Mesenteric fat pad (tissue), 1 donor: ENCODE results near the gene GRID1. TPM values are rescaled to one million over a fixed set of nuclear protein-coding genes. Genes with fewer than 3 reads are reported as not detected.
"Not testable (repeated sequence)": the region's sequence is repeated elsewhere in the genome, so short reads cannot be mapped to it uniquely, and the experiment has no call there.

ENCODE experiments used
- DNase-seq: peaks from one replicate; pipeline ENCODE4 v3.0.0-alpha.2; 2020; ENCODE audit warnings: low spot score
- total RNA-seq: library from RNA; stranded (reverse); fragmentation: NEBNext Ultra II Directional; extraction: Animal tissue kit (Norgen Biotek cat#: 25700); gene quantifications from one replicate; pipeline ENCODE4 v1.2.1, GENCODE V29; 2021
- donor health status: DM: yes; HTN: yes; CAD: no.

GRID1 gene
- total RNA-seq, 1 donor from 2014 or later: 2.1 TPM

DNA sequence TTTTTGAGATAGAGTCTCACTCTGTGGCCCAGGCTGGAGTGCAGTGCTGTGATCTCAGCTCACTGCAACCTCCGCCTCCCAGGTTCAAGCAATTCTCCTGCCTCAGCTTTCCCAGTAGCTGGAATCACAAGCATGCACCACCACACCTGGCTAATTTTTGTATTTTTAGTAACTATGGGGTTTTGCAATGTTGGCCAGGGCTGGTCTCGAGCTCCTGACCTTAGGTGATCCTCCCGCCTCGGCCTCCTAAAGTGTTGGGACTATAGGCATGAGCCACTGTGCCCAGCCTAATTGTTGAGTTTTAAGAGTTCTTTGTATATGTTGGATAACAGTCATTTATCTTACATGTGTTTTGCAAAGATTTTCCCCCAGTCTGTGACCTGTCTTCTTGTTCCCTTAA lies 667.5 kb downstream of the GRID1 start:
- not testable (repeated sequence) for DNase-seq

DNA sequence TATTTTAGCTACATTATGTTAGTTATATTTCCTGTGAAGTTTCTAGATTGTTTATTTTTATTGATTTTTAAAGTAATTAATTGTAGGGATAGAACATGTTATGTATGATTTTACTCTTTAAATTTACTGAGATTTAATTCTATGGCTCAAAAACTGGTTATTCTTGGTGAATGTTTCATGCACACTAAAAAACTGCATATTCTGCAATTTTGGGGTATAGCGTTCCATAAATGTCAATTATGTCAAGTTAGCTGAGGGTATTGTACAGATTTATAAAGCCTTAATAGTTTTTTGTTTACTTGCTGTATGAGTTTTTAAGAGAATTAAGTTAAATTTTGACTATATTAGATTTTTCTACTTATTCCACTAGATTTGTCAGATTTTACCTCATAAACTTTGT lies 669.7 kb downstream of the GRID1 start:
- no peak for DNase-seq

DNA sequence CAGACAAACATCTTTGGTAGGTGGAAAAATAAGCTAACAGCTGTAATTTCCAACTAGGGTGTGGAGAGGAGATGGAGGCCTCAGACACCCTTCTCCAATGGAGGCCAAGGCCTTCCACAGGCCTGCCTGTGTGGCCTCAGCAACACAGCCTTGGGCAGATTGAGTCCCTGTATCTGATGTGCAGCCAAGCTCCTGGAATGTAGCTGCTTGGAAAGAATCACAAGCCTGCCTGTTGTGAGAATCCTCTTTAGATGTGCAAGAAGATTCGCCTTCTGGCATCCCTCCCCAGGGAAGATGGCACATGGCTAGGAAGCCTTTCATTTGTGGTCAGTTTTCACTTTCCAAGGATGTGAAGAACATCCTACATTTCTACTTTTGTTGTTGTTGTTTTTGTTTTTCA lies 684.0 kb downstream of the GRID1 start:
- no peak for DNase-seq

DNA sequence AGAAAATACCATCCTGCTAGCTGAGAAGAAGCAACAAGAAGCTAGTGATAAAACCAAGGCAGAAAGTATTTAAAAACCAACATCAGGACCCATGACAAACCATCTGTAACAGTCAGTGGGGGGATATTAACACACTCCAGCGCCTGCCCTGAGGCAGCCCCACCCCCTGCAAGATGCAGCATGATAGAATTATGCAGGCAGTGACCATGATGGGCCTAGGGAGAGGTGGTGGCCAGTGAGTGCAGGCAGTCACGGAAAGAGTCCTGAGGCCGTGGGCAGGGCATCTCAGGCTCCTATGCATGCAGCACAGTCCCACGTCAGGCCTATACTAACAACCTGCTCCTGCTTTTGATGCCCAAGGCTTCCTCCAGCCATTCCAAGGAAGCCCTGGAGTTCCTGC lies 686.9 kb downstream of the GRID1 start:
- no peak for DNase-seq

DNA sequence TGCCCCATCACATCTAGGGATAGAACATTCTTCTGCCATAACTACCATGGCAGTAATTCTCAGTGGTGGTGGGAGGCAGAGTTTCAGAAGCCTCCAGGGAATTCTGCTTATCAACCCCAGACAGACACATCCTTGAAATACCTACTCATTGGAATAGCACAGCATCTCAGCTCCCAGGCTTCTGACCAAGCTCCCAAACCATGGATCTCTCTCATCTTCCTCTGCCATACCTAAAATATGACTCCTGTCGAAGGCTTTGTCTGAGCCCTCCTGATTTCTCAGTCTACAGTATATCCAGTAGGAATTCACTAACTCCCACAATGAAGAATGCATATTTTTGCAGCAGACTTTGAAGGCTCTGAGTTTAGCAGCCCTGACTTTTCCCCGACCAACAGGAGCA lies 687.5 kb downstream of the GRID1 start:
- no peak for DNase-seq

GRCh38 chr10:85674851-85675250 lies 691.7 kb downstream of the GRID1 start:
- DNase-seq: no peak

DNA sequence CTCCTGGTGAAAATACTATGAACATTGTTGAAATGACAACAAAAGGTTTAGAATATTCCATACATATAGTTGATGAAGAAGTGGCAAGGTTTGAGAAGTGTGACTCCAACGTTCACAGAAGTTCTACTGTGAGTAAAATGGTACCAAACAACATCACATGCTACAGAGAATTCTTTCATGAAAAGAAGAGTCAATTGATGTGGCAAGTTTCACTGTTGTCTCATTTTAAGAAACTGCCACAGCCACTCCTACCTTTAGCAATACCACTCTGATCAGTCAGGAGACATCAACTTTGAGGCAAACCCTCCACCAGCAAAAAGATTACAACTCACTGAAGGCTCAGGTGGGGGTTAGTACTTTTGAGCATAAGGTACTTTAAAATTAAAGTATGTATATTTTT lies 693.3 kb downstream of the GRID1 start:
- no peak for DNase-seq

DNA sequence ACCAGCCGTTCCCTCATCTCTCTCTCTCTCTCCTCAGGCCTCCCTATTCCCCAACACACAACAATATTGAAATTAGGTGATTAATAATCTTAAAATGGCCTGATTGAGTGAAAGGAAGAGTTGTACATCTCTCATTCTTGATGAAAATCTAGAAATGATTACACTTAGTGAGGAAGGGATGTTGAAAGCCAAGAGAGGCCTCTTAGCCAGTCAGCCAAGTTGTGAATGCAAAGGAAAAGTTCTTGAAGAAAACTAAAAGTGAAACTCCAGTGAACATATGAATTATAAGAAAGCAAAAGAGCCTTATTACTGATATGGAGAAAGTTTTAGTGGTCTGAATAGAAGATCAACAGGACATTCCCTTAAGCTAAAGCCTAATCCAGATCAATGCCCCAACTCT lies 695.1 kb downstream of the GRID1 start:
- DNase-seq: no peak

DNA sequence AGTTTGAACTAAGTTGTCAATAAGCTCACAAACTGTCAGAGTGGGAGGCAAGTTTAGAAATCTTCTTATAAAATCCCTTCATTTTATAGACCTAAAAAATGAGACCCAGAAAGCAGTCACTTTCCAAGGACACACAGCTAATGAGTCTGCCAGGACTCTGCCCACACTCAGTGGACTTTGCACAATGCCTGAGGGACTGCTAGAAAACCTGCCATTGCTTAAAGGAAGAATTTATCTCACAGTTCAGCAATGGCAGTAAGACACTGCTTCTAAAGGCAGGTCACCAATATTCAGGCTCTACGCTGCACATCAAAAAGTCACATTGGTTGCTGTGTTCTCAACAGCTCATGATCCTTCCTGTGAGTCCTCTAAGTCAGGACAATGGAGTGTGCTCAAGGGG lies 698.1 kb downstream of the GRID1 start:
- no peak for DNase-seq

DNA sequence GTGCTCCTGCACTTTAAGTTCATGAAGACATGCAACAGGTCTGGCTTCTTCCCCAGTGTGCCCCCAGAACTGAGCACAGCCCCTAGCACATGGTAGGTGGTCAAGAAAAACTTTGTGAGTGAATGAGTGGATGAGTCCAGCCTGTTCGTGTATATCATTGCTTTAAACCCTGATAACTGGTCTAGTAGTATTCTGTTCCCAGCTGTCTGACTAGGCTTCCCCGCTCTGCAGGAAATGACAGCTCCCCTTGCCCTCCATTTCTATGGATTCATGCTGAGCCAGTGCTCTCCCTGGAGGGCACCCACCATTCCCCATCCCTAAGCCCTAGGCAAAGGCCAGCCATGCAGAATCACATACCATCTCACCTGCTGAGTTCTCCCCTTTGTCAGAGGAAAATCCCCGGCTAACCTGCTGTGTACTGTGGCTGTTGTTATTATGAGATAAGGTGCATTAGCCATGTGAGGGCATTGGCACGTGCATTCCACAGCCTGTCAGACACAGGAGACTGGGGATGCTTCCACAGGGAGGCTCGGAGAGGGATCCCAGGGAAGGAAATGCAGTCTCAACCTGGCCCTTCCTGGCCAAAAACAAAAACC lies 698.9 kb downstream of the GRID1 start:
- no peak for DNase-seq

GRCh38 chr10:85666987-85667386 lies 699.6 kb downstream of the GRID1 start:
- no peak for DNase-seq

GRCh38 chr10:85666102-85666501 lies 700.5 kb downstream of the GRID1 start:
- no peak for DNase-seq

DNA sequence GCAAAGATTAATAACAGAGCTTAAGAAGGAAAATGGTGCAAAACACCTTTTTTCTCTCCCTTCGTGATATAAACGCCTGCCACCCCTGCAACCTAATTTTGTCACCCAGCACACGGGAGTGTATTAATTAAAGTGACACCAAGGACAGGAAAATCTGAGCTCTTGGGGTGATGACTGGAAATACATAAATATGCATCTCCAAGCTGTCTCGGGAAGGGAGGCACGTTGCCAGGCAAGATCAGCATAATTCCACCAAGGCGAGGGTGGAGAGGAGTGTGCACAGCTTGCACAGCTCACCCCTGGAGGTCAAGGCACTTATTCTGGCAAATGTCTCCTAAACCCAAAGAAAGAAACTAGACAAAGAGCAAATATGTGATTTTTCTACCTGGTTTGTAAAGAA lies 700.9 kb downstream of the GRID1 start:
- DNase-seq: no peak

DNA sequence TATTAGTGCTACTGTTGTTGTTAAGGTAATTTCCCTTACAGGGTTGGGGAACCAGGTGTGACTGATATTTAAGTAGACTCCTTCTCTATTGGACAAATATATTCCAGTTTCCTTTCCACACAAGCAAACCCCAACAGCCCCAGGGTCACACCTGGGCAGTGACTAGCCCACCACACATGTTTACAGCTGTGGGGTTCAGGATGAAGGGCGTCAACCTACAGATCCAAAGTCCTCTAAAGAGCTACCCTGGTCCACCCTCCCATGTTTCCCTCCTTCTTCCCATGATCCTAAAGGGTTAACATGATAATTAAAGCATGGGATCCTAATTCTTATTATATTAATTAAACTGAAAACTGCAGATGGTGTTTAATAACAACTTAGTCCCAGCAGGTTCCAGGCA lies 701.5 kb downstream of the GRID1 start:
- DNase-seq: no peak

DNA sequence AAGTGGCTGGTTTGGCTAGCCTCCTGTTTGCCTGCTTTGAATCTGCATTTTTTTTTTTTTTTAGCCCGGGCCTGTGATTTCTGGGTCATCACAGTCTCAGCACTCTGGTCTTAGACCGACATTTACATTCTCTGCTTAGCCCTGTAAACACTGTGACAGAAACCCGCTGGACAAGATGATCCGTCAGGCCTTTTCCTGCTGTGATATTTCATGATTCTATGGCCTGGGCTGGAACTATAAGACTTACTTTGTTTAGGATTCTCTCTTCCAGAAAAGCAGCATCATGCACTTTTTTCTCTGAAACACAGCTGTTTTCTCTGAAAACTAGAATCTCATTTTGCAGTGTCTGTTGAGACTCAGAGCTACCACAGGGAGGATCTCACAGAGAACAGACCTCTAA lies 705.5 kb downstream of the GRID1 start:
- DNase-seq: no peak

DNA sequence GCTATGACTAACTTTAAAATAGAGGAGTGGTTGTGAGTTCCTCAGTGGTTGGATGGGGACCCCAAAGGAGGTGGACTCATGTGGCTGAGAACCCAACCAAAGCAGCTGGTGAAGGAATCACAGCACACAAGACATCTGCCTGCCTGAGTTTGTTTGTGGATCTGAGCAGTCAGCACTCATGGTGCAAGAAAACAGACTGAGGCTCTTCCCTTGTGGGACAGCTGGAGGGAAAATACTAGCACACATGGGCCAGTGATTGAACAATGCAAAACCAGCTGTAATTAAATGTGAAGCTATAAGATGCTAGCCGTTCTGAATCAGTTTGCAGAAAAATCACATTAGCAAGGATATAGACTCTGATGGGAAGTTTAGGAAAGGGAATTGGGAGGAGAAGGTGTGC lies 707.3 kb downstream of the GRID1 start:
- no peak for DNase-seq

DNA sequence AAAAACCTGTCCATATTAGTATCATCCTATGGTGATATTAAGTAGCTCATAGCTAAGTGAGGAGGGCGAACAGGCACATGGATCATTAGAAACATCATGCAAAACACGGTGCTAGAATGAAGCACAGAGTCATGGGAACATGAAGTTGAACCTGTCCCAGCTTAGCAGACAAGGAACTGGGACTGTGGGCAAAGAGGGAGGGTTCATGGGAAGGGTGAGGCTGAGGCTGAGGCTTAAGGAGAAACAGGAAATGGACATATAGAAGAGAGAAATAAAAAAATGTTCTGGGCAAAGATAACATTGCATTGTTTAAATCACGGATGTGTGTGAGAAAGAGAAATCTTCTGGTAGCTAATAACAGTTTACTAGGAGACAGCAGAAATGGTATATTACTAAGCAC lies 708.1 kb downstream of the GRID1 start:
- no peak for DNase-seq

GRCh38 chr10:85657476-85658113 lies 709.0 kb downstream of the GRID1 start:
- no peak for DNase-seq

DNA sequence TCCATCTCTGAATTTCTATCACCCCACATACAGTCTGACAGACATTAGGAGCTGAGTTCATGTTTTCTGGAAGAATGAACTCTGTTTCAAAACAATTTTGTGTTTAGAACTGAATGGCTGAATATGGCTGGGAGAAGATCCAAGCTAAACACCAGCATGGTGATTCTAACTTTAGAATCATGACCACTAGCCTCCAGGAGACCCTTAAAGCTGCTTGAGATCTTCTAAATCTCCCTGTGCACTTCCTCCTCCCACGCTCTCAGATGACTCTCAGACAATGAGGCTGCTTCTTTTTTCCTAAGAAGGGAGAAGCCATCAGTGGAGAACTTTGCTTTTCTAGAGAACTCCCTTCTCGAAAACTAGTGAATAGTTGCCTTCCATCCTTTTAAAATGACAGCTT lies 711.2 kb downstream of the GRID1 start:
- no peak for DNase-seq

- no peak for DNase-seq
Measured at GRCh38 chr10:85651497-85651882, 715.1 kb downstream of the GRID1 start.

GRCh38 chr10:85650791-85651496 lies 715.7 kb downstream of the GRID1 start:
- no peak for DNase-seq

GRCh38 chr10:85649461-85649860 lies 717.1 kb downstream of the GRID1 start:
- no peak for DNase-seq

- DNase-seq: no peak
Measured at GRCh38 chr10:85648279-85648754, 718.3 kb downstream of the GRID1 start.
